ENCODE results near the gene KRTAP10-11.
"Not testable (repeated sequence)": the region's sequence is repeated elsewhere in the genome, so short reads cannot be mapped to it uniquely, and the experiment has no call there.

KRTAP10-11 gene

GRCh38 chr21:44684483-44684882 lies 38.3 kb downstream of the KRTAP10-11 start:
- in situ Hi-C loops (cut with MboI; ENCODE audit: low pct_unique_long_range_greater_than_20kb, low sequenced_read_pairs, unreplicated experiment) = no loop called here
- DNase-seq (ENCODE audit: low spot score) = no peak
- TF ChIP-seq, protein P1, sequence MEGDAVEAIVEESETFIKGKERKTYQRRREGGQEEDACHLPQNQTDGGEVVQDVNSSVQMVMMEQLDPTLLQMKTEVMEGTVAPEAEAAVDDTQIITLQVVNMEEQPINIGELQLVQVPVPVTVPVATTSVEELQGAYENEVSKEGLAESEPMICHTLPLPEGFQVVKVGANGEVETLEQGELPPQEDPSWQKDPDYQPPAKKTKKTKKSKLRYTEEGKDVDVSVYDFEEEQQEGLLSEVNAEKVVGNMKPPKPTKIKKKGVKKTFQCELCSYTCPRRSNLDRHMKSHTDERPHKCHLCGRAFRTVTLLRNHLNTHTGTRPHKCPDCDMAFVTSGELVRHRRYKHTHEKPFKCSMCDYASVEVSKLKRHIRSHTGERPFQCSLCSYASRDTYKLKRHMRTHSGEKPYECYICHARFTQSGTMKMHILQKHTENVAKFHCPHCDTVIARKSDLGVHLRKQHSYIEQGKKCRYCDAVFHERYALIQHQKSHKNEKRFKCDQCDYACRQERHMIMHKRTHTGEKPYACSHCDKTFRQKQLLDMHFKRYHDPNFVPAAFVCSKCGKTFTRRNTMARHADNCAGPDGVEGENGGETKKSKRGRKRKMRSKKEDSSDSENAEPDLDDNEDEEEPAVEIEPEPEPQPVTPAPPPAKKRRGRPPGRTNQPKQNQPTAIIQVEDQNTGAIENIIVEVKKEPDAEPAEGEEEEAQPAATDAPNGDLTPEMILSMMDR (IDR thresholded peaks at IDR 0.05; ENCODE audit: extremely low read depth, insufficient read depth, missing control alignments) = no peak

- in situ Hi-C loops (cut with MboI; ENCODE audit: low pct_unique_long_range_greater_than_20kb, low sequenced_read_pairs, unreplicated experiment); DNase-seq (ENCODE audit: low spot score): not testable (repeated sequence)
These were observed 38.8 kb downstream of the KRTAP10-11 start for GRCh38 chr21:44685050-44685449.

DNA sequence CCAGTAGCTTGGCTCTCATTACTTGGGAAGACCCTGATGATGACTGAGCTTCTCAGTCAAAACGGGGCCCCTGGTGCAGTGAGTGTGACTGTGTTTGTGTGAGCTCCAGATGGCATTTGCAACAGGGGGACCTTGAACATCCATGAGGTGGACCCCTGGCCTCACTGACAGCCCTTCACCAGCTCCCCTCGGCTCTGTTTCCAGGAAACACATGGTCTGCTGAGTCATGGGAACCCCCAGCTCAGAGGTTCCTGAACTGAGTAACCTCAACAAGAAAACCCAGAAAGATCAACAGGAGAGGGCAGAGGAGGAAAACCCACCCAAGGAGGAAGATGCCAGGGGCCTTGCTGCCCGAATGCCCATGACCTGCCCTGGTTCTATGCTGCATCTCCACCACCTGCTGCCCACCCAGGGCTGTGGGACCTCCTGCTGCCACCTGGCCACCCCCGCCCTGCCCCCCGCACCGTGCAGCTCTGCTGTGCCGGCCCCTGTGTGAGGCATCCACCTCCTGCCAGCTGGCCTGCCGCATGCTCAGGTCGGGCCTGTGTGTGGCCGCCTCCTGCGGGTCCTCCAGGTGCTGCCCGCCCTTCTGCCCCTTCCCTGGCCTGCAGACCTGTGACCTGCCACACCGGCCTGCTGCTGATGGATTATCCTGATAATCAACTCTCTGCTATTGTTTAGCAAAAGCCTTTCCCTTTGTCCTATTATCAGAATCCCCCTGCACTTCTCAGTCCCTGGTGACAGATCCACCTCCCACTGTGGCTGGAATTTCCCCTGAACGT lies 40.0 kb downstream of the KRTAP10-11 start:
- peak; percentile 15 for DNase-seq (ENCODE audit: low spot score)
- TF ChIP-seq, protein P1 (IDR thresholded peaks at IDR 0.05; ENCODE audit: extremely low read depth, insufficient read depth, missing control alignments) = no peak
- in situ Hi-C loops (cut with MboI; ENCODE audit: low pct_unique_long_range_greater_than_20kb, low sequenced_read_pairs, unreplicated experiment) = no loop called here

DNA sequence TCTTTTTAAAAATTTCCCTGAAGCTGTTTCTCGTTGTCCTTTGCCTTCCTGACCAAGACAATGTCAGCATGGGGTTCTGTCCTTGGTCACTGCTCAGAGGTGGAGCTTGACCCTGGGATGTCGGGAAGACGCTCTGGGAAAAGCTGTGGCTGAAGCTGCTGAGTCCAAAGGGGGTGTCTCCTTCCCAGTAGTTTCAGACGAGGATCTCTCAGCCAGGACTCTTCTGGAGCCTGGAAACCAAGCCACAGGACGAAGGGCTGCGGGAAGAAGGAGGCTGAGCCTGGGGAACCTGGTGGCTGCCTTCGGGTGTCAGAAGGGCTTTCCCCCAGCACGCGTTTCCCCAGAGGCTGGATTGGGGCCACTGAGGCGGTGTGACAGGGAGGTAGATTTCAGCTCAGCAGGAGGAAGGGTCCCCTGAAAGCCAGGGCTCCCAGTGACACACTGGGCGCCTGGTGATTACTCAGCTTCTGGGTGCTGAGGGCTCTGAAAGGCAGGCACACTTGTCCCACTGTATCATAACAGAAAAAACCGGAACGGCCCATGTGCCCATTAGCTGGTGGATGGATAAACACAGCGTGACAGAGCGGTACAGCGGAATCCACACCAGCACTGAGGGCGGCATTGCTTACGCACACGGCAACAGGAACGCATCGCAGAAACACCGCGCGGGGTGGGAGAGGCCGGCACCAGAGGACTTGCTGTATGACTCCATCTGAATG lies 40.8 kb downstream of the KRTAP10-11 start:
- DNase-seq (ENCODE audit: low spot score) = no peak
- TF ChIP-seq, protein P1 (IDR thresholded peaks at IDR 0.05; ENCODE audit: extremely low read depth, insufficient read depth, missing control alignments) = no peak
- in situ Hi-C loops (cut with MboI; ENCODE audit: low pct_unique_long_range_greater_than_20kb, low sequenced_read_pairs, unreplicated experiment) = no loop called here

DNA sequence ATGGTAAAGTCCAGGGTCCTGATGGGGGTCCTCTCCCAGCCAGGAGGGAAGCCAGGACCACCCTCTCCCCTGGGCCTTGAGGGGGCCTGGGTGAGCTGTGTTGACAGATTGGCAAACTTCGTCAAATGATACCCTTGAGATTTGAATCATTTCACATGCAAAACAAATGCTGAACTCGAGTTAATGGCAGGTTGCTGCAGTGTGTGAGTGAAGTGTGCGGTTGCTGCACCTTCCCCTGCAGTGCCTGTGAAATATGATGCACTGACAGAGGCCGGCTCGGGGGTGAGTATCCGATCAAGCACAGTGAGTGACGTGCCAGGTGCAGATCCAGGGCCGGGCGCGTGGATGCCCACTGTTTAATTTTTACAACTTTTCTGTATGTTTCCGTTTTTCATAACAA lies 41.5 kb downstream of the KRTAP10-11 start:
- TF ChIP-seq, protein P1 (IDR thresholded peaks at IDR 0.05; ENCODE audit: extremely low read depth, insufficient read depth, missing control alignments) = no peak
- in situ Hi-C loops (cut with MboI; ENCODE audit: low pct_unique_long_range_greater_than_20kb, low sequenced_read_pairs, unreplicated experiment) = no loop called here
- DNase-seq (ENCODE audit: low spot score) = no peak

GRCh38 chr21:44689740-44690139 lies 43.5 kb downstream of the KRTAP10-11 start:
- DNase-seq (ENCODE audit: low spot score); in situ Hi-C loops (cut with MboI; ENCODE audit: low pct_unique_long_range_greater_than_20kb, low sequenced_read_pairs, unreplicated experiment): not testable (repeated sequence)

GRCh38 chr21:44691686-44692085 lies 45.5 kb downstream of the KRTAP10-11 start:
- no peak for DNase-seq (ENCODE audit: low spot score)
- TF ChIP-seq, protein P1 (IDR thresholded peaks at IDR 0.05; ENCODE audit: extremely low read depth, insufficient read depth, missing control alignments) = no peak
- in situ Hi-C loops (cut with MboI; ENCODE audit: low pct_unique_long_range_greater_than_20kb, low sequenced_read_pairs, unreplicated experiment) = no loop called here

Data from GM13977 (cell line).